GM03348 (cell line): ENCODE measurements around the gene TYW1B.
"Not testable (repeated sequence)": the region's sequence is repeated elsewhere in the genome, so short reads cannot be mapped to it uniquely, and the experiment has no call there.

Experiments used
- DNase-seq: peaks from one replicate; pipeline ENCODE4 v3.0.0; 2012; ENCODE audit warnings: low spot score

Gene TYW1B

GRCh38 chr7:72827839-72828591, at the start of gene TYW1B:
TYW1B (minus strand) TSS chr7:72828200; CDS start chr7:72828075, 125 bp downstream.
- DNase-seq: peak; percentile 92

GRCh38 chr7:72867591-72867990, 39.6 kb upstream of the TYW1B start:
- not testable (repeated sequence) for DNase-seq

- not testable (repeated sequence) for DNase-seq
Measured at GRCh38 chr7:72858846-72859400, 30.9 kb upstream of the TYW1B start.

GRCh38 chr7:72857925-72858324, 29.9 kb upstream of the TYW1B start:
- not testable (repeated sequence) for DNase-seq

- not testable (repeated sequence) for DNase-seq
Measured at GRCh38 chr7:72855261-72855660, 27.3 kb upstream of the TYW1B start.

- DNase-seq: not testable (repeated sequence)
Measured at GRCh38 chr7:72852937-72853336, 24.9 kb upstream of the TYW1B start.

- not testable (repeated sequence) for DNase-seq
Measured at GRCh38 chr7:72850746-72851145, 22.7 kb upstream of the TYW1B start.

- DNase-seq: not testable (repeated sequence)
Measured at GRCh38 chr7:72844146-72844545, 16.1 kb upstream of the TYW1B start.

GRCh38 chr7:72843166-72843565, 15.2 kb upstream of the TYW1B start:
- DNase-seq: not testable (repeated sequence)

GRCh38 chr7:72840966-72841511, 13.0 kb upstream of the TYW1B start:
- DNase-seq: not testable (repeated sequence)

- DNase-seq: not testable (repeated sequence)
Measured at GRCh38 chr7:72838315-72838714, 10.3 kb upstream of the TYW1B start.

- DNase-seq: not testable (repeated sequence)
Measured at GRCh38 chr7:72837291-72837690, 9.3 kb upstream of the TYW1B start.

- DNase-seq: not testable (repeated sequence)
Measured at GRCh38 chr7:72830567-72830966, 2.6 kb upstream of the TYW1B start.

GRCh38 chr7:72829687-72830354, 1.8 kb upstream of the TYW1B start:
- DNase-seq: peak; percentile 8

GRCh38 chr7:72829291-72829686, 1.3 kb upstream of the TYW1B start:
- DNase-seq: peak; percentile 87

- DNase-seq: not testable (repeated sequence)
Measured at GRCh38 chr7:72823765-72824732, 4.0 kb downstream of the TYW1B start.

- DNase-seq: not testable (repeated sequence)
Measured at GRCh38 chr7:72822497-72822896, 5.5 kb downstream of the TYW1B start.

GRCh38 chr7:72818663-72819361, 9.2 kb downstream of the TYW1B start:
- DNase-seq: not testable (repeated sequence)

GRCh38 chr7:72817661-72818060, 10.3 kb downstream of the TYW1B start:
- DNase-seq: not testable (repeated sequence)

GRCh38 chr7:72816370-72817157, 11.4 kb downstream of the TYW1B start:
- not testable (repeated sequence) for DNase-seq
